Measurements from ENCODE around the gene TCEAL8.

Gene TCEAL8

GRCh38 chrX:103212749-103213457, 42.1 kb downstream of the TCEAL8 start:
- DNase-seq: no peak

GRCh38 chrX:103211012-103211715, 43.8 kb downstream of the TCEAL8 start:
- peak in 1 of 2 experiments; percentile 1 for DNase-seq

- DNase-seq: no peak
Observed at GRCh38 chrX:103210056-103210455, 44.9 kb downstream of the TCEAL8 start.
